OCI-M2 (cell line): ENCODE measurements around the gene CACNA1C.

Source experiments
- DNase-seq: peaks from one replicate; lab custom pipeline; 2025; ENCODE audit not compliant: unreplicated experiment; lab: John Stamatoyannopoulos, UW

CACNA1C gene

GRCh38 chr12:2290516-2291065 is 237.8 kb downstream of the CACNA1C start:
- no peak for DNase-seq

DNA sequence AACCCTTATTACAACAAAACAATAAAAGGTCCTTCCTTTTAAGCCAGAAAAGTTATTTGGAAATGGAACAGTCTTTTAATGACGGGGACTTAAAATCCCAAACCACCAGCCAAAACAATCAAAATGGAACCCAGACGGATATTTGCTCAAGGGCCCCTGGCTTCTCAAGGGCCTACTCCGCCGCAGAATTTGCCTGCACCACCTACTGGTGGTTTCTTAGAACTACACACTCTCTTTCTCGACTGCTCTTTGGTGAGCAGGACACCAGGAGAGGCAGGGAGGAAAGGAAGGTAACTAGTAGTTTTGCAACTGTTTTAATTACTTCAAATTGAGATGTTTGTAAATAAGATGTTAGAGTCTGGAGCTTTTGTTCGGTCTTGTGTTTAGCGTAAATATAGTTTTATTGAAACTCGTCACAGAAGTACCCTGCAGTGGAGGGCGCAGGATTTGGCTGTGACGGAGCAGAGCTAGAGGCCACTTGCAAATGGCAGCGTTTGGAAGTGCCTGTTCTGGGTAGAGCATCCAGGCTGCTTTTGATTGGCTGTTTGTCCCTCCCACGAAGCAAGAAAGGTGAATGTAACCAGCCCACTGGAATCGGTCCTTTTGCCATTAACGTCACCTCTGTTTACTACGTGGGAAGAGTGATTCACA is 238.5 kb downstream of the CACNA1C start:
- DNase-seq = no peak

DNA sequence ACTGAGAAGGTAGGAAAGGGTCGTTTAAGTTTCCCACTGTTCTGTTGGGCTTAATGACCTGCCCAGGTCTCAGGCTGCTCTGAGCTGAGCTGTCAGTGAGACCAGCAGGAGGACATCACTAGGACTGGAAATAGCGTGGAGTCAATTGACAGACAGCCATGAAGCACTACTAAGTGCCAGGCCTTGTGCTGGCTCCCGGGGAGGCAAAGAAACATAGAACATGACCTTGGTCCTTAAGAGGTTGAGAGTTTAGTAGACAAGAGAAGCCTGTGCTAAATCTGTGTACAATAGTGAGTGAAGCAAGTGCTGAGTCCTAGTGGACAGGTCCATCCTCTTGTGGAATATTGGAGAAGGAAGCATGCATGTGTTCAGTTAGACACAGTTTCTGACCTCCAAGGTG is 239.2 kb downstream of the CACNA1C start:
- DNase-seq = no peak

DNA sequence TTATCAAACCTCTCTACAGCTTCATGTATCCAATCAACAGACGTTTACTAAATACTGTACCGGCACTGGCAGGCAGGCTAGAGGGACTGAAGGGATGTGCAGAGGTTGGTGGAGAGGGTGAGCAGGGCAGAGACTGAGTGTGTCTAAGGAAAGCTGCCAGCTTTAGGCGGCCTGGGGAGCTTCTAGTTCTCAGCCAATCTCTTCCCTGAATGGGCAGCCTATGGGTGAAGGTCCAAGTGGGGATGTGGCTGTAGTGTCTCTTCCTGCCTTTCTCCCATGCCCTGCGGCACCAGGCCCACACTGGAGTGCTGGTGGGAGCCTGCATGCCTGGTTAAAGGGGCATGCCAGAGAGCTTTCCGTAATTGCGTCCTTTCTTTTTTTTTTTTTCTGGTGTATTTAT is 239.8 kb downstream of the CACNA1C start:
- no peak for DNase-seq

GRCh38 chr12:2294651-2295475 is 242.1 kb downstream of the CACNA1C start:
- DNase-seq = no peak

DNA sequence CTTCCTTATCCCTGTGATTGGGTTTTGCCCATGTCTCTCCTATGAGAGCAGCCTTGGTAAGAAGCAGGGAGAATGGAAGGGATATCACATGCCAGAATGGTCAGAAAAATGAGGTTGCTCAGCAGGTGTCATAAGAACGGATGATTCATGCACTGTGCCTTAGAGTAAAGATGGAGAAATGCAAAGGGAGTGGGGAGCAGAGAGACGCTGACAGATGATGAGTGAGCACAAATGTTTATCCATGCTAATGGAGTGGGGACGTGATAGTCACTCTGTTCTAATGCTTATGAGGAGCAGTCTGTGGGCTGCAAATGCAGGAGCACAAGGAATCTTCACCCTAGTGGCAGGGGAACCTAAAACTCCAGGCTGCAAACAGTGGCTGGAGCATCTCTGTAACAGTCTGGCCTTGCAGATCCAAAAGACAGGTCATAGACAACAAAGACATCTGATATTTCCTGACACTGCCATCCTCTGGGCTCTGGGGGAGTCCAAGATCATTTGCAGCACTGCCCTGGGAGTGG is 243.2 kb downstream of the CACNA1C start:
- DNase-seq = no peak

DNA sequence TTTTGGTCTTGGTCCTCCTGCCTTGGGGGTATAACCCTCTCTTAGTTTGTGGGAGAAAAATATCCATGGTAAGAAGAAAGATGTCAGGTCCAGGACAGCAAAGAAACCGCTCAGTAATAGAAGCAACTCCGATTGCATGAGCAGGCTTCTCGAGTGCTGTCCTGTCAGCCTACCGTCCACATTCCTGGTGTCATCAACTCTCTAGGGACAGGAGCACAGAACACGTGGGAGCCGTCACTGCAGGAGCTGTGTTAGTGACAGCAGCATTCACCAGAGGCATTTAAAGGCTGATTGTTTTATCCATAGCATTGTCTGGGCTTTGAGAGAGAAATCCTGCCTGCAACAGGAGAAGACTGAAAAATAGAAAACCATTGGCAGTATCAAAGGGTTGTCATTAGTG is 244.2 kb downstream of the CACNA1C start:
- no peak for DNase-seq

DNA sequence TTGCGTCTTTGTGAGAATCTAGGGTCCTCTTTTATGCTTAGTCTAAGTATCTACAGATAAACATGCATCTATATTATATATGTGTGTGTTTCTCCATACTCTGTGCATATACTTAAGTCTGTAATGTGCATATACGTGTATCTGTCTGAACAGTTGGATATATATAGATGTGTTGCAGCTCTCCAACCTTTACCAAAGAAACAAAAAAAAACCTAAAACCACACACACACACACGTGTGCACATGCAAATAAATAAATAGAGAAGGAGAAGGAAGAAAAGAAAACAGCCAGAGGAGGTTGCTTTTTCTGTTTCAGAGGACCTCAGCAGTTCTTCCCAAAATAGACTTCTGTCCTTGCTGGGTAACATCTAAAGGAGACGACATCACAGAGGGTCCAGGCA is 244.9 kb downstream of the CACNA1C start:
- DNase-seq = no peak

GRCh38 chr12:2298556-2299200 is 245.9 kb downstream of the CACNA1C start:
- DNase-seq = no peak

DNA sequence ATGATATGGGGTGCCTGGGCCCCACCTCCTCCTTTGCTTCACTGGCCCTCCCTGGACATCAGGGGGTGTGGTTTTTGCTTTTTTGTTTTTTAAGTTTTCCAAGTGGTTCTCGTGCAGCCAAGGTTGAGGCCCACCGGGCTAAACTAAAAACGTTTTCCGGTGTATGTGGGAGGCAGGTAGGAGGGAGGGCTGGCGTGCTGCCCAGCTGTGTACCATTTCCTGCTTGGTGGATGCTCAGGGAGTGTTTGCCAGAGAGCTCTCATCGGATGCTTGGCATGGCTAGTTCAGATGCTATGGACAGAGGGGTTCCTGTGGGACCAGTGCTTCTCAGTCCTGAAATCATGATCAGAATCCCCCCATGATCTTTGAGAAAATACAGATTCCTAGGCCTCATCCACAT is 246.4 kb downstream of the CACNA1C start:
- DNase-seq = no peak

DNA sequence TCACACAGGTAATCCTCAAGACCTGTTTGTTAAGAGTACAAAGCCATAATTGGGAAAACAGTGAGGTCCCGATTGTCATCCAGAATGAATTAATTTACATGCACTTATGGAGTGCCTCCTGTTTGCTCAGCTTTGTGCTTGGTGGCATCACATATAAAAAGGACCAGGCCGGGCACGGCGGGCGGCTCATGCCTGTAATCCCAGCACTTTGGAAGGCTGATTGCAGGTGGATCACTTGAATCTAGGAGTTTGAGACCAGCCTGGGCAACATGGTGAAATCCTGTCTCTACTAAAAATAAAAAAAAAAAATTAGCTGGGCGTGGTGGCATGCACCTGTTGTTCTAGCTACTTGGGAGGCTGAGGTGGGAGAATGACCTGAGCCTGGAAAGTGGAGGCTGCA is 247.4 kb downstream of the CACNA1C start:
- DNase-seq = no peak

GRCh38 chr12:2300886-2301285 is 248.1 kb downstream of the CACNA1C start:
- no peak for DNase-seq

GRCh38 chr12:2301531-2302461 is 249.0 kb downstream of the CACNA1C start:
- DNase-seq = no peak

DNA sequence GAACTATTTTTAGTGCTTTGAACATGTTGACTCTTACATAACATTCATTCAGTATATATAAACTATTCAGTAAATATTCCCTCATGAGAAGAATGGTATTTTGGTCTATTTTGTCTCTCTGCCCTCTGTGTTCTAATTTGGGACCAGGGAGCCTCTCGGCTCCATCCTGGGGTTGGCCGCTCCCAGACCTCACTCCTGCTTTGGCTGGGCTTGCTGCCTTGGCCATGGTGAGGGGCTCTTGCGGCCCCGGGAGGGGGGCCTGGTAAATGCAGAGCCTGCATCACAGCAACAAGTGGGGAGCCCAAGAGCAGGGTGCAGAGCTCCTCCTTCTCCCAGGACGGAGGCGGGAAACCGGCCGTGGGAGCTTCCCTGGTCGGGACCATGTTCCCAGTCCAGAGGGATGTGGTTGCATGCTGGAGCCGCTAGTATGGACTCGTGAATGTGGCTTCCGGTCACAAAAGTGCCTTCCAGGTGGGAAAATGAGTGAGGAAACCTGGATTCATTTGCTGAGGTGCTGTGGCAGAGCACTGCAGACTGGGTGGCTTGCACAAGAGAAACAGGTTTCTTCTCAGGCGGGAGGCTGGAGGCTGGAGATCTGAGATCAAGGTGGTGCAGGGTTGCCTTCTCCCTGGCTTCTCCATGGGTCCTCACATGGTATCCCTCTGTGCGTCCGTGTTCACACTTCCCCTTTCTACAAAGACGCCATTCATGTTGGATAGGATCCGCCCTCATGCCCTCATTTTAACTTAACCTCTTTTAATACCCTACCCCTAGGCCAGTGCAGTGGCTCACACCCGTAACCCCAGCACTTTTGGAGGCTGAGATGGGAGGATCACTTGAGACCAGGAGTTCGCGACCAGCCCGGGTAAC is 250.2 kb downstream of the CACNA1C start:
- DNase-seq = no peak

- DNase-seq = no peak
Measured at GRCh38 chr12:2304223-2304622, 251.4 kb downstream of the CACNA1C start.

DNA sequence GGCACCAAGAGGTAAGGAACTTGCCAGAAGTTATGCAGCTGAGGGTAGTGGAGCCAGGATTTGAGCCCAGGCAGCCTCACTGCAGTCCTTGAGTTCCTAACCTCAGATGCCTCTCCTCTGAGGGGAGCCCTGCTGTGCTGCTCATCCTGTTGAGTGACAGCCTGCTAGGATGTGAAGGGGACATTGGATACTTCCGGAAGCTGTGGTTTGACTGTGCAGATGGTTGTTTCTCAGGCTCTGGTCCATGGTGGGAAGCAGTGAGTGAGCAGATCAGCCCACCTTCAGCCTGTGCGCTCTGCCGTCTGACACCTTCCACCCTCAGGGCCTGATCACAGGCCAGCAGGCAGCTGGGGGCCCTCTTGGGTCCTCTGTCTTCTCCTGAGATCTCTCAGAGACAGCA is 253.2 kb downstream of the CACNA1C start:
- DNase-seq = no peak

GRCh38 chr12:2306735-2307134 is 253.9 kb downstream of the CACNA1C start:
- no peak for DNase-seq

DNA sequence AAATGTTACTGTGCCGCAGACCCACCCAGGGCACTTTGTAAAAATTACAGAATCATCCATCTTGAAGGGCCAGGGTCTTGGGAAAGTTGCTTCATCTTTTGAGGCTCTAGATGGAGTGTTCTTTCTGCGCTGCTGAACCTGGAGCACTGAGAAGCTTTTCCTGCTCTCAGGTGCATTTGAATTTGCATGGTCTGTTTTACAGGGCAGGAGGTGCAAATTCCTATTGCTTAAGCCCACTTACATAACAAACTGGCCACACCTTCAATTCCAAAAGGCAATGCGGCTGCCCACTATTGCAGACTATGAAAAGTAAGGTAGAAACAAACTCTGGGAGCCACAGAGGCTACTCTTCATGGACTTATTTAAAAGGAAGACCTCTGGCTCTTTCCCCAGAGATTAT is 254.8 kb downstream of the CACNA1C start:
- DNase-seq = no peak

DNA sequence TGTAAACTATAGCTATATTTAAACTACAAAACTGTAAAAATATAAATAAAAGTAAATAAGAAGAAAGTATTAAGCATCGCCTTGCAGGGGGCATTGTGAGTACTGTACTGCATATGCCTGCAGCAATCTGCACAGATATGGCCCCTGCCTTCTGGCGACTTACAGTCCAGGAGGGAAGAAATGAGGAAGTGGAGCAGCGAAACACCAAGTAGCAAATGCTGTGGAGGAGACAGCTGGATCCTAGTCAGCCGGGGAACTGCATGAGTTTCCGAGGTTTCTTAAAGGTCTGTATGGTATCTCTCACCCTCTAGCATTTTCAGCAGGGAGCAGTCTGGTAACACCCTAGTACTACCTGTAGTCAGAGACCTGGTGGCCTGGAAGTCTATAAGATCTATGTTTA is 256.9 kb downstream of the CACNA1C start:
- no peak for DNase-seq
